Fibroblast of the aortic adventitia (primary cell): Measurements from ENCODE around the gene GBP4. TPM values are rescaled to one million over a fixed set of nuclear protein-coding genes. Genes with fewer than 3 reads are reported as not detected.
A peak's percentile ranks its signal among the peaks of the same experiment; 100 is the strongest.

Experiments used
- DNase-seq: peaks from one replicate; pipeline ENCODE4 v3.0.0-alpha.2; 2010; ENCODE audit warnings: low read depth
- H3K4me3 ChIP-seq: 2 replicates; pipeline ENCODE4 v1.5.1; 2011; ENCODE audit warnings: low read depth, mild to moderate bottlenecking, control low read depth, low read length, moderate library complexity
- total RNA-seq: library from RNA; depleted of rRNA; stranded (reverse); fragments of >200 nt; gene quantifications from 2 replicates; pipeline ENCODE4 v1.2.3, GENCODE V29; 2012; ENCODE audit warnings: low replicate concordance
- TF ChIP-seq, protein P1 (sequence below): IDR thresholded peaks from 2 replicates; pipeline ENCODE4 v1.5.1; 2011; ENCODE audit warnings: mild to moderate bottlenecking, low read length, control low read depth, inconsistent platforms; ENCODE audit not compliant: insufficient read depth

The GBP4 gene
- total RNA-seq, 1 donor: 0.09 TPM

DNA sequence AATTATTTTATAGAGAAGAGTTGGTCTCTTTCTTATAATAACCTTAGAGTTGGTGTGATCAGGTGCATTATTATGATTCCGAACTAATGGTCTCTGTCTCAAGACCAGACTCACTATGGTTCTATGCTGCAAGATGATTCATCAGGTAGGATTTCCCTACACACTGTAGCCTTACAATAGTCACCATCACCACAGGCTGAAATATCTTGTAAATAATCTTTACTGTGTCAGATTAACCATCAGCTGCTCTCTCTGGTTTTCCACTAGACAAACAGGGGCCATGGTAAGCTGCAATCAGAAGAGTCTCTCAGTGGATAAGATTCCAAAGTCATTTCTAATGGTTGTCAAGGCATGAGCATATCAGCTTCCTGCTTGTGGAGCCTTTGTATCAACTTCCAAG is 4.4 kb upstream of the GBP4 start:
- H3K4me3 ChIP-seq: no peak overlapping the region
- peak; percentile 12 for DNase-seq
- TF ChIP-seq, protein P1, sequence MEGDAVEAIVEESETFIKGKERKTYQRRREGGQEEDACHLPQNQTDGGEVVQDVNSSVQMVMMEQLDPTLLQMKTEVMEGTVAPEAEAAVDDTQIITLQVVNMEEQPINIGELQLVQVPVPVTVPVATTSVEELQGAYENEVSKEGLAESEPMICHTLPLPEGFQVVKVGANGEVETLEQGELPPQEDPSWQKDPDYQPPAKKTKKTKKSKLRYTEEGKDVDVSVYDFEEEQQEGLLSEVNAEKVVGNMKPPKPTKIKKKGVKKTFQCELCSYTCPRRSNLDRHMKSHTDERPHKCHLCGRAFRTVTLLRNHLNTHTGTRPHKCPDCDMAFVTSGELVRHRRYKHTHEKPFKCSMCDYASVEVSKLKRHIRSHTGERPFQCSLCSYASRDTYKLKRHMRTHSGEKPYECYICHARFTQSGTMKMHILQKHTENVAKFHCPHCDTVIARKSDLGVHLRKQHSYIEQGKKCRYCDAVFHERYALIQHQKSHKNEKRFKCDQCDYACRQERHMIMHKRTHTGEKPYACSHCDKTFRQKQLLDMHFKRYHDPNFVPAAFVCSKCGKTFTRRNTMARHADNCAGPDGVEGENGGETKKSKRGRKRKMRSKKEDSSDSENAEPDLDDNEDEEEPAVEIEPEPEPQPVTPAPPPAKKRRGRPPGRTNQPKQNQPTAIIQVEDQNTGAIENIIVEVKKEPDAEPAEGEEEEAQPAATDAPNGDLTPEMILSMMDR: no peak

- no peak for DNase-seq
- TF ChIP-seq, protein P1: no peak
- no peak overlapping the region for H3K4me3 ChIP-seq
Observed at GRCh38 chr1:89201106-89201794, 2.5 kb upstream of the GBP4 start.

DNA sequence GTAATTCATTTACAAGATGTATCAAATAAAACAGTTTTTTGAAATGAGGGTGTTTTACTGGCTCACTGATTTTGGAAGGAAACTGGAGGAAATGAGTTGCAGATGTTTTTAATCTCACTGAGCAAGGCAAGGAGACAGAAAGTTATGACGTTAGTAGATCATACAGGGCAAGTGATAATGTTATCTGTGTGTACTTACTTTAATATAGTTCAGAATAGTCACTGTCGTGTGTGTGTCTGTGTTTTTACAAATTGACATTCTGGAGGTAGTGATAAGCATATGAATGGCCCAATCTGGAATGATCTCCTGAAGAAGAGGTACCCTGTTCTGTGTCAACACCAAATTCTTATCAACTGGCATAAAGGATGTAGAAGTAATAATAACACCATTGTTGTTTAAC is 1.9 kb upstream of the GBP4 start:
- DNase-seq: peak; percentile 44
- TF ChIP-seq, protein P1: no peak
- H3K4me3 ChIP-seq: no peak overlapping the region

GRCh38 chr1:89199525-89200031 is 836 bp upstream of the GBP4 start:
- no peak for DNase-seq
- TF ChIP-seq, protein P1: no peak
- no peak overlapping the region for H3K4me3 ChIP-seq

DNA sequence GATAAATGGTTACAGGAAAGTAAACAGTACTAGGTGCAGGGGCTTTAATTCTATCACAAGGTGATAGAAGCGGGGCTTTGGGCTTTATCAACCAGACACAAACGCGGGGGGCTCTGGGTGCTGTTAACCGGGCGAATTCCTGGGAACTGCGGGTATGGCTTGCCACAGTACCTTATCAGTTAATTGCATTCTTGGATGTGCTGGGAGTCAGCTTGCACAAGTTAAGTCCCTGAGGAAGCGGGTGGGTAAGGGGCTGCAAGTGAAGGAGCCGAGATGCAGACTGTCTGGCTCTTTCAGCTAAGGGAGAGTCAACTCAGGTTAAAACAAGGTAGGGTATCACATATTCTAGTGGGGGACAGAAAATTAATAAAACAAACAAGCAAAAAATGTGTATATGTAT is 661 bp downstream of the GBP4 start:
- H3K4me3 ChIP-seq: peak overlapping the region; percentile 54

DNA sequence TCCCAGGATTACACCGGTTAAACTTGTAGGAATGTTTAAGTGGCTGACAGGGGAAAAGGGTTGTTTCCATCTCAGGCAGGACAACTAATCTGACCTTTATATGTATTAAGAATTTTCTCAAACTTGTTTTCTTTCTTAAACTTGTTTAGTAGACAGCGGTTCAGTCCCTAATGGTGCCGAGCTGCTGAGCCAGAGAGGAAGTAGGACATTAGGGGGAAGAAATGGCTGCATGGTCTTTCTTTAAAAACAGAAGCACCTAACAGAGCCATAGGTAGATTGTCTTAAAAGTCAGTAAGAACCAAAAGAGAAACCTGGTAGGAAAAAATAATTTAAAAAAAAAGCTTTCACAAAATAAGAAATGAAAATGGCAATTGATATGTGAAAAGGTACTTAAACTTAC is 3.3 kb downstream of the GBP4 start:
- DNase-seq: no peak
- no peak overlapping the region for H3K4me3 ChIP-seq
- TF ChIP-seq, protein P1: no peak

More for the DNA sequence above, 661 bp downstream of the GBP4 start:
- TF ChIP-seq, protein P1: no peak
- peak; percentile 0 for DNase-seq
